CD4-positive, CD25-positive, alpha-beta regulatory T cell (primary cell): ENCODE results near the gene GPR141. TPM values are rescaled to one million over a fixed set of nuclear protein-coding genes. Genes with fewer than 3 reads are reported as not detected.
A peak's percentile ranks its signal among the peaks of the same experiment; 100 is the strongest.

Experiments
- ATAC-seq, 2 donors: fragments of 150-1000 bp; cut with Tn5 transposase; one replicate each; pipeline ENCODE4 v1.10.0; 2021; ENCODE audit warnings: low read depth in 2 of 2, moderate number of reproducible peaks in 2 of 2, moderate library complexity in 1 of 2
- DNase-seq, 3 donors: peaks; one replicate each; pipeline versions ENCODE4 v3.0.0 to v3.0.0-alpha.2; 2012 to 2022; ENCODE audit warnings: mixed read lengths in 1 of 3
- H3K27ac ChIP-seq: one replicate; pipeline ENCODE4 v1.7.0; 2013; ENCODE audit warnings: mild to moderate bottlenecking, low read length; ENCODE audit not compliant: insufficient read depth, poor library complexity, severe bottlenecking
- H3K27me3 ChIP-seq: one replicate; pipeline ENCODE4 v1.7.0; 2013; ENCODE audit warnings: low read length; ENCODE audit not compliant: control insufficient read depth, insufficient read depth
- H3K36me3 ChIP-seq: one replicate; pipeline ENCODE4 v1.7.0; 2013; ENCODE audit warnings: mild to moderate bottlenecking, low read length, moderate library complexity; ENCODE audit not compliant: control insufficient read depth, insufficient read depth
- H3K4me1 ChIP-seq: 2 replicates; pipeline ENCODE4 v1.7.0; 2013; ENCODE audit warnings: mild to moderate bottlenecking, low read length; ENCODE audit not compliant: insufficient read depth, control insufficient read depth, poor library complexity, severe bottlenecking
- H3K4me3 ChIP-seq: one replicate; pipeline ENCODE4 v1.7.0; 2013; ENCODE audit warnings: low read depth, mild to moderate bottlenecking, low read length, moderate library complexity
- H3K9me3 ChIP-seq, 2 experiments: 1 replicate in 1 of 2; 2 replicates in 1 of 2; pipeline ENCODE4 v1.7.0; 2013; ENCODE audit warnings: low read length in 2 of 2, mild to moderate bottlenecking in 1 of 2, moderate library complexity in 1 of 2; ENCODE audit not compliant: control insufficient read depth in 2 of 2
- H3K27ac Mint-ChIP-seq, 3 donors: one replicate each; pipeline ENCODE4 v1.8.0; 2020 to 2022; ENCODE audit warnings: mild to moderate bottlenecking in 3 of 3, mixed read lengths in 3 of 3, moderate library complexity in 2 of 3
- H3K27me3 Mint-ChIP-seq: one replicate; pipeline ENCODE4 v1.8.0; 2022; ENCODE audit warnings: mild to moderate bottlenecking, mixed read lengths
- H3K36me3 Mint-ChIP-seq: one replicate; pipeline ENCODE4 v1.8.0; 2020; ENCODE audit warnings: mixed read lengths
- H3K4me1 Mint-ChIP-seq, 4 donors: one replicate each; pipeline ENCODE4 v1.8.0; 2020 to 2022; ENCODE audit warnings: mixed read lengths in 4 of 4, mild to moderate bottlenecking in 1 of 4
- H3K4me3 Mint-ChIP-seq, 4 donors: one replicate each; pipeline ENCODE4 v1.8.0; 2020 to 2022; ENCODE audit warnings: mild to moderate bottlenecking in 4 of 4, mixed read lengths in 4 of 4, moderate library complexity in 3 of 4
- H3K9me3 Mint-ChIP-seq, 7 donors: one replicate each; pipeline ENCODE4 v1.8.0; 2020 to 2022; ENCODE audit warnings: mixed read lengths in 7 of 7, mild to moderate bottlenecking in 3 of 7, moderate library complexity in 2 of 7
- polyA plus RNA-seq, 4 donors: library from polyadenylated mRNA; unstranded; fragments of 300-500 nt; fragmentation: Illumina TruSeq; gene quantifications; one replicate each; pipeline ENCODE4 v1.2.3, GENCODE V29; 2021
- total RNA-seq: library from RNA; stranded (reverse); gene quantifications from one replicate; pipeline ENCODE4 v1.2.3, GENCODE V29; 2022

The GPR141 gene
- total and polyA plus RNA-seq, 5 donors from 2014 or later: not detected

GRCh38 chr7:37765421-37765829 is 81.9 kb downstream of the GPR141 start:
- DNase-seq: no peak
- Histone ChIP-seq H3K9me3 (no peaks in the 10 kb centered on the region), H3K4me1 (no peaks in the 10 kb centered on the region), H3K27ac (no peak overlapping the region), H3K27me3 (no peaks in the 10 kb centered on the region), H3K4me3 (no peak overlapping the region), H3K36me3 (no peaks in the 10 kb centered on the region)
- Mint-ChIP-seq H3K4me3 (no peak overlapping the region), H3K4me1 (peaks cover 0 to 5% (median 0%) of the 10 kb centered on the region in 4 donors), H3K27me3 (no peaks in the 10 kb centered on the region), H3K36me3 (no peaks in the 10 kb centered on the region), H3K9me3 (peaks cover 0 to 2% (median 0%) of the 10 kb centered on the region in 7 donors), H3K27ac (no peak overlapping the region)
- ATAC-seq: no peak

GRCh38 chr7:37765872-37766525 is 82.4 kb downstream of the GPR141 start:
- DNase-seq: peak in 1 of 3 donors; percentile 45
- H3K4me3 ChIP-seq: no peak overlapping the region
- H3K36me3 Mint-ChIP-seq: no peaks in the 10 kb centered on the region
- H3K27ac ChIP-seq: no peak overlapping the region
- no peaks in the 10 kb centered on the region for H3K36me3 ChIP-seq
- H3K4me1 Mint-ChIP-seq: peaks cover 0 to 5% (median 0%) of the 10 kb centered on the region in 4 donors
- no peak overlapping the region for H3K27ac Mint-ChIP-seq
- H3K9me3 Mint-ChIP-seq: peaks cover 0 to 2% (median 0%) of the 10 kb centered on the region in 7 donors
- no peaks in the 10 kb centered on the region for H3K9me3 ChIP-seq
- H3K27me3 ChIP-seq: no peaks in the 10 kb centered on the region
- H3K27me3 Mint-ChIP-seq: no peaks in the 10 kb centered on the region
- no peak overlapping the region for H3K4me3 Mint-ChIP-seq
- ATAC-seq: peak in 1 of 2 donors; percentile 37
- H3K4me1 ChIP-seq: no peaks in the 10 kb centered on the region

GRCh38 chr7:37768611-37769010 is 85.0 kb downstream of the GPR141 start:
- Mint-ChIP-seq H3K27ac (no peak overlapping the region), H3K9me3 (peaks cover 0 to 3% (median 0%) of the 10 kb centered on the region in 7 donors), H3K36me3 (no peaks in the 10 kb centered on the region), H3K4me1 (peaks cover 0 to 5% (median 0%) of the 10 kb centered on the region in 4 donors), H3K4me3 (no peak overlapping the region), H3K27me3 (no peaks in the 10 kb centered on the region)
- ATAC-seq (no peak), DNase-seq (no peak)
- no peaks in the 10 kb centered on the region for H3K36me3 ChIP-seq
- no peaks in the 10 kb centered on the region for H3K27me3 ChIP-seq
- H3K27ac ChIP-seq: no peak overlapping the region
- H3K4me3 ChIP-seq: no peak overlapping the region
- no peaks in the 10 kb centered on the region for H3K9me3 ChIP-seq
- no peaks in the 10 kb centered on the region for H3K4me1 ChIP-seq

- H3K4me1 ChIP-seq: no peaks in the 10 kb centered on the region
- no peak overlapping the region for H3K27ac ChIP-seq
- ATAC-seq (no peak), DNase-seq (no peak)
- Mint-ChIP-seq H3K9me3 (peaks cover 0 to 3% (median 0%) of the 10 kb centered on the region in 7 donors), H3K36me3 (no peaks in the 10 kb centered on the region), H3K4me3 (no peak overlapping the region), H3K27me3 (no peaks in the 10 kb centered on the region), H3K4me1 (peaks cover 0 to 5% (median 0%) of the 10 kb centered on the region in 4 donors), H3K27ac (no peak overlapping the region)
- H3K4me3 ChIP-seq: no peak overlapping the region
- H3K9me3 ChIP-seq: no peaks in the 10 kb centered on the region
- H3K36me3 ChIP-seq: no peaks in the 10 kb centered on the region
- no peaks in the 10 kb centered on the region for H3K27me3 ChIP-seq
Observed at GRCh38 chr7:37769291-37769690, 85.7 kb downstream of the GPR141 start.

GRCh38 chr7:37769726-37770125 is 86.2 kb downstream of the GPR141 start:
- Mint-ChIP-seq H3K36me3 (no peaks in the 10 kb centered on the region), H3K27ac (no peak overlapping the region), H3K27me3 (no peaks in the 10 kb centered on the region), H3K4me1 (peaks cover 0 to 5% (median 0%) of the 10 kb centered on the region in 4 donors), H3K4me3 (no peak overlapping the region), H3K9me3 (peaks cover 0 to 2% (median 0%) of the 10 kb centered on the region in 7 donors)
- Histone ChIP-seq H3K4me3 (no peak overlapping the region), H3K9me3 (no peaks in the 10 kb centered on the region), H3K27me3 (no peaks in the 10 kb centered on the region), H3K4me1 (no peaks in the 10 kb centered on the region), H3K36me3 (no peaks in the 10 kb centered on the region), H3K27ac (no peak overlapping the region)
- no peak for DNase-seq
- ATAC-seq: no peak

GRCh38 chr7:37770838-37771237 is 87.3 kb downstream of the GPR141 start:
- H3K27me3 Mint-ChIP-seq: no peaks in the 10 kb centered on the region
- Histone ChIP-seq H3K4me3 (no peak overlapping the region), H3K9me3 (no peaks in the 10 kb centered on the region), H3K4me1 (no peaks in the 10 kb centered on the region), H3K27ac (no peak overlapping the region), H3K27me3 (no peaks in the 10 kb centered on the region), H3K36me3 (no peaks in the 10 kb centered on the region)
- H3K4me3 Mint-ChIP-seq: no peak overlapping the region
- no peak overlapping the region for H3K27ac Mint-ChIP-seq
- DNase-seq (no peak), ATAC-seq (no peak)
- H3K4me1 Mint-ChIP-seq: peaks cover 0 to 1% (median 0%) of the 10 kb centered on the region in 4 donors
- no peaks in the 10 kb centered on the region for H3K36me3 Mint-ChIP-seq
- peaks cover 2 to 10% (median 5%) of the 10 kb centered on the region in 7 donors for H3K9me3 Mint-ChIP-seq

- peak in 1 of 3 donors; percentile 63 for DNase-seq
- no peaks in the 10 kb centered on the region for H3K27me3 Mint-ChIP-seq
- Histone ChIP-seq H3K27me3 (no peaks in the 10 kb centered on the region), H3K36me3 (no peaks in the 10 kb centered on the region), H3K4me1 (no peaks in the 10 kb centered on the region), H3K4me3 (no peak overlapping the region), H3K27ac (no peak overlapping the region), H3K9me3 (no peaks in the 10 kb centered on the region)
- peaks cover 2 to 10% (median 5%) of the 10 kb centered on the region in 7 donors for H3K9me3 Mint-ChIP-seq
- no peak for ATAC-seq
- H3K4me3 Mint-ChIP-seq: no peak overlapping the region
- no peak overlapping the region for H3K27ac Mint-ChIP-seq
- no peaks in the 10 kb centered on the region for H3K36me3 Mint-ChIP-seq
- H3K4me1 Mint-ChIP-seq: no peaks in the 10 kb centered on the region
Observed at GRCh38 chr7:37771342-37771741, 87.8 kb downstream of the GPR141 start.

- peak overlapping the region in 1 of 4 donors; percentile 21 for H3K4me3 Mint-ChIP-seq
- ATAC-seq (no peak), DNase-seq (no peak)
- H3K4me1 Mint-ChIP-seq: no peaks in the 10 kb centered on the region
- no peaks in the 10 kb centered on the region for H3K36me3 Mint-ChIP-seq
- Histone ChIP-seq H3K27ac (no peak overlapping the region), H3K4me3 (no peak overlapping the region), H3K36me3 (no peaks in the 10 kb centered on the region), H3K4me1 (no peaks in the 10 kb centered on the region), H3K9me3 (no peaks in the 10 kb centered on the region), H3K27me3 (no peaks in the 10 kb centered on the region)
- H3K27ac Mint-ChIP-seq: no peak overlapping the region
- no peaks in the 10 kb centered on the region for H3K27me3 Mint-ChIP-seq
- peaks cover 3 to 13% (median 5%) of the 10 kb centered on the region in 7 donors for H3K9me3 Mint-ChIP-seq
Observed at GRCh38 chr7:37771801-37772200, 88.2 kb downstream of the GPR141 start.
